Ascending aorta (tissue), 2 donors: ENCODE measurements around the gene PCED1B. TPM values are rescaled to one million over a fixed set of nuclear protein-coding genes. Genes with fewer than 3 reads are reported as not detected.

Experiments
- DNase-seq, 2 donors: peaks; one replicate each; pipeline ENCODE4 v3.0.0-alpha.2; 2019; ENCODE audit warnings: low spot score in 2 of 2
- H3K27ac ChIP-seq, 2 donors: fragments of 200-600 bp; sonication (generic); one replicate each; pipeline ENCODE4 v1.5.1; 2016 to 2017; ENCODE audit warnings: mild to moderate bottlenecking in 1 of 2
- H3K27me3 ChIP-seq: fragments of 200-600 bp; sonication (generic); one replicate; pipeline ENCODE4 v1.5.1; 2017
- H3K36me3 ChIP-seq, 2 donors: fragments of 200-600 bp; sonication (generic); one replicate each; pipeline ENCODE4 v1.5.1; 2016
- H3K4me1 ChIP-seq, 2 donors: fragments of 200-600 bp; sonication (generic); one replicate each; pipeline ENCODE4 v1.5.1; 2016 to 2017; ENCODE audit warnings: mild to moderate bottlenecking in 1 of 2
- H3K4me3 ChIP-seq, 2 donors: fragments of 200-600 bp; sonication (generic); one replicate each; pipeline ENCODE4 v1.5.1; 2016 to 2017; ENCODE audit warnings: mild to moderate bottlenecking in 1 of 2
- H3K9me3 ChIP-seq, 2 donors: fragments of 200-600 bp; sonication (generic); one replicate each; pipeline ENCODE4 v1.5.1; 2016
- intact Hi-C: fragments of 100-400 bp; cut with DNase I; formaldehyde crosslinking; loops from one replicate; pipeline ENCODE4 v1.15.1; 2023
- total RNA-seq: library from RNA; depleted of rRNA; stranded (reverse); fragments of >200 nt; gene quantifications from one replicate; pipeline ENCODE4 v1.1.0, GENCODE V29; 2016
- TF ChIP-seq, protein P1 (sequence below), 3 experiments: fragments of 200-600 bp in 2 of 3; fragments of 450-650 bp in 1 of 3; sonication (generic) in 2 of 3; IDR thresholded peaks; one replicate each; pipeline ENCODE4 v1.5.1; 2016 to 2019; ENCODE audit warnings: antibody characterized with exemption in 3 of 3, mild to moderate bottlenecking in 1 of 3, moderate library complexity in 1 of 3

Gene PCED1B
- total RNA-seq, 1 donor from 2014 or later: 1.5 TPM

DNA sequence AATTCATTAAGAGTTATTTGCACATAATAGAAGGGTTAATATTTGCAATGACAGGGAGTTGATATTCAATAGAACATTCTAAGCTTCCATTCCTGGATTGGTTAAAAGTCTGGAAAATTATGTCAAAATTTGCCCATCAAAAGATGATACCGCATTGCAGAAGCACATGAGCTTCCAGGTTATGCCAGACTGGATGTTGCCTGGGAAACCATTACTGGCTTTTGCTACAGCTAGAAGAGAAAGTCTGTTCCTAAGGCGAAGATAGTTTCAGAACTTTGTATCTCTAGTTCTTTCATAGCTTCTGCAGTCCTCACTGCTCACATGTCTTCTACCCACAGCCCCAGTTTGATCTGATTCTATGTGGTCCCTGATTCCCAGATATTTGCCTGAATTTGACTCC lies 122.8 kb downstream of the PCED1B start:
- no peaks in the 10 kb centered on the region for H3K36me3 ChIP-seq
- H3K27ac ChIP-seq: no peak overlapping the region
- DNase-seq: no peak
- H3K27me3 ChIP-seq: no peaks in the 10 kb centered on the region
- intact Hi-C loops: no loop called here
- TF ChIP-seq, protein P1, sequence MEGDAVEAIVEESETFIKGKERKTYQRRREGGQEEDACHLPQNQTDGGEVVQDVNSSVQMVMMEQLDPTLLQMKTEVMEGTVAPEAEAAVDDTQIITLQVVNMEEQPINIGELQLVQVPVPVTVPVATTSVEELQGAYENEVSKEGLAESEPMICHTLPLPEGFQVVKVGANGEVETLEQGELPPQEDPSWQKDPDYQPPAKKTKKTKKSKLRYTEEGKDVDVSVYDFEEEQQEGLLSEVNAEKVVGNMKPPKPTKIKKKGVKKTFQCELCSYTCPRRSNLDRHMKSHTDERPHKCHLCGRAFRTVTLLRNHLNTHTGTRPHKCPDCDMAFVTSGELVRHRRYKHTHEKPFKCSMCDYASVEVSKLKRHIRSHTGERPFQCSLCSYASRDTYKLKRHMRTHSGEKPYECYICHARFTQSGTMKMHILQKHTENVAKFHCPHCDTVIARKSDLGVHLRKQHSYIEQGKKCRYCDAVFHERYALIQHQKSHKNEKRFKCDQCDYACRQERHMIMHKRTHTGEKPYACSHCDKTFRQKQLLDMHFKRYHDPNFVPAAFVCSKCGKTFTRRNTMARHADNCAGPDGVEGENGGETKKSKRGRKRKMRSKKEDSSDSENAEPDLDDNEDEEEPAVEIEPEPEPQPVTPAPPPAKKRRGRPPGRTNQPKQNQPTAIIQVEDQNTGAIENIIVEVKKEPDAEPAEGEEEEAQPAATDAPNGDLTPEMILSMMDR (IDR thresholded peaks at IDR 0.05): no peak
- no peaks in the 10 kb centered on the region for H3K4me1 ChIP-seq
- no peak overlapping the region for H3K4me3 ChIP-seq
- H3K9me3 ChIP-seq: no peaks in the 10 kb centered on the region

DNA sequence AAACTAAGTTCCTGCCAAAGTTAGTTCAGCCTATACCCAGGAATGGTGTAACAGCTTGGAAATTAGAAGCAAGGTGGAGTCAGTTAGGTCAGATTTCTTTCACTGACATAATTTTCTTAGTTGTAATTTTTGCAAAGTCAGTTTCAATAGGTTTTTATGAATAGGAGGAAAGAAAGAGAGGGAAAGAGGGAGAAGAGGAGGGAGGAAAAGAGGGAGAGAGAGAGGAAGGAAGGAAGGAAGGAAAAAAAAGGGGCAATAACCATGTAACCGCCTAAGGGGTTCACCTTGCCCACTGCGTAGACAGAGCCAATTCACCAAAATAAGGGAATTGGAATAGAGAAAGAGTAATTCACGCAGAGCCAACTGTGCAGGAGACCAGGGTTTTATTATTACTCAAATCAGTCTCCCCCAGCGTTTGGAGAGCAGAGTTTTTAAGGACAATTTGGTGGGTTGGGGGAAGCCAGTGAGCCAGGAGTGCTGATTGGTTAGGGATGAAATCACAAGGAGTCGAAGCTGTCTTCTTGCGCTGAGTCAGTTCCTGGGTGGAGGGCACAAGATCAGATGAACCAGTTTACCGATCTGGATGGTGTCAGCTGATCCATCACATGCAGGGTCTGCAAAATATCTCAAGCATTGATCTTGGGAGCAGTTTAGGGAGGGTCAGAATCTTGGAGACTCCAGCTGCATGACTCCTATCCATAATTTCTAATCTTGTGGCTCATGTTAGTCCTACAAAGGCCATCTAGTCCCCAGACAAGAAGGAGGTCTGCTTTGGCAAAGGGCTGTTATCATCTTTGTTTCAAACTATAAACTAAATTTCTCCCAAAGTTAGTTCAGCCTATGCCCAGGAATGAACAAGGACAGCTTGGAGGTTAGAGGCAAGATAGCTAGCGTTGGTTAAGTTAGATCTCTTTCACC lies 126.4 kb downstream of the PCED1B start:
- intact Hi-C loops: no loop called here
- H3K27me3 ChIP-seq: no peaks in the 10 kb centered on the region
- no peak overlapping the region for H3K4me3 ChIP-seq
- DNase-seq: no peak
- no peaks in the 10 kb centered on the region for H3K9me3 ChIP-seq
- H3K36me3 ChIP-seq: peaks cover 0 to 3% of the 10 kb centered on the region in 2 donors
- no peak overlapping the region for H3K27ac ChIP-seq
- TF ChIP-seq, protein P1 (IDR thresholded peaks at IDR 0.05): no peak
- H3K4me1 ChIP-seq: no peaks in the 10 kb centered on the region

DNA sequence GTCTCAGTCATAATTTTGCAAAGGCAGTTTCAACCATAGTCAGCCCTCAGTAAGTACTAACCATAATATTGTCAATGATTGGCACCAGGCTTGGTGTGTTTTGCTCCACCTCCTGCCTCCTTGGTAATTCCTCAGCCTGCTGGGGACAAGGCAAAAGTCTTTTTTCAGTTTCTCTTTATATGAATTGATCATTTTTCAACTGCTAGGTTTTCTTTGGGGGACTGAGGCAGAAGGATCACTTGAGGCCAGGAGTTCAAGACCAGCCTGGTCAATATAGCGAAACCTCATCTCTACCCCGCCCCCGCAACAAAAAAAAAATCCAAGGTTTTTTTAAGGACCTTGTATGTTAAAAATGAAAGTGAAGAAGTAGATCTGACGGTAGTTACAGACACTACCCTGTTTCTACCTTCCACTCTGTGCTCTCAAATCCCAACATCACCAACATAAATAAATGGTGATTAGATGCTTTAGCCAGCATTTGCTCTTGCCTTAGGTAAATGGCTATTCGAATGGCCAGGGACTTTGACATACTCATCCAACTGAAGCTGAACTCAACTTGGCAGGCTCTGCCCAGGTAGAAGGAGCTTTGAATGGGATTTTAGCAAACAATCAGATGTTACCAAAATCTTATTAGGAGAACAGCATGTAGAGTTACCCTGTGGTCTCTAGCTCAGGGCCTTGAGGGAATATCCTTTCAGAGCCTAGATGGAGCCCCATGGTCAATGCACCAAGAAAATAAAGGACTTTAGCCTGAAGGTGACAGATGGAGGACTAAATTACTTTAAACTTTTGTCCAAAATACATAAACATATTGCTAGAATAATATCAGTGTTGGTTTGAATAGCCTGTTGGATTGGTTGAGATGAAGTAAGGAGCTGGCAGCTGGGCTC lies 127.3 kb downstream of the PCED1B start:
- Histone ChIP-seq H3K9me3 (no peaks in the 10 kb centered on the region), H3K27ac (no peak overlapping the region), H3K4me3 (no peak overlapping the region), H3K4me1 (no peaks in the 10 kb centered on the region), H3K27me3 (no peaks in the 10 kb centered on the region), H3K36me3 (peaks cover 0 to 3% of the 10 kb centered on the region in 2 donors)
- intact Hi-C loops: no loop called here
- TF ChIP-seq, protein P1 (IDR thresholded peaks at IDR 0.05): no peak
- no peak for DNase-seq

DNA sequence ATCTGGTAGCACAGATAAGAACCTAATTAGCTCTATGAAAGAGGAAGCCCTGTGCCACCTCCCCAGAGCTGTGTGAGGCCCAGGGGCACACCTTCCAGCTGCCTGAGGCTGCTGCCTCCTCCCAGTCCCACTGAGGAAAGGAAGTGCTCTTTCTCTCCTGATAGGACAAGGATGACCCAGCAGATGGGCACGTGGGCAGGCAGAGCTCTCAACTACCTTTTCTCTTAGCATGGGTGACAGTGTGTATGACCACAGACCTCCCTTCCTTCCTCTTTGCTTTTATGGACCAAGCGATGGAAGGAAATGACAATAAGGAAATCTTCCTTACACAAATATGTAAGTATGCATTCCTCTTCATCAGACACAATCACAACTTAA lies 127.9 kb downstream of the PCED1B start:
- intact Hi-C loops: no loop called here
- Histone ChIP-seq H3K27me3 (no peaks in the 10 kb centered on the region), H3K36me3 (peaks cover 0 to 3% of the 10 kb centered on the region in 2 donors), H3K4me3 (no peak overlapping the region), H3K9me3 (no peaks in the 10 kb centered on the region), H3K27ac (no peak overlapping the region), H3K4me1 (no peaks in the 10 kb centered on the region)
- no peak for DNase-seq
- TF ChIP-seq, protein P1 (IDR thresholded peaks at IDR 0.05): no peak

DNA sequence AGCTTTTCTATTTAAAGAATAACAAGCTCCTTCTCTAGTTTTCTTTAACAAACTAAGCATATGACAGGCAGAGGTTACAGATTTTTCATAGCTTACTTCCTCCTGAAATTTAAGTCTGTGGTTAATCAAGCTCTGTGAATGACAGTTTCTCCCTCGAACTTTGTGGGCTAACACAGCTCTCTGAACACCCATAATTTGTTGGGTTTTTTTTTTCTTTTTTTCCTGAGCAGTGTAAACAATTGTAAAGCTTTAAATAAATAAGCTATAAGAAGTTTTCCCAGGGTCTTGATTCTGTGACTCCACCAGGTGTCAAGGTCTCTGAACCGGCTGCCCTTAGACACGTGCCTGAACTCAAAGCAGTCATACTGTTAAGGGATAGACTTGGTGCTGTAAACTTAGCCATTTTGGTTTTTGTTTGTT lies 128.4 kb downstream of the PCED1B start:
- Histone ChIP-seq H3K27ac (no peak overlapping the region), H3K4me1 (no peaks in the 10 kb centered on the region), H3K27me3 (no peaks in the 10 kb centered on the region), H3K9me3 (no peaks in the 10 kb centered on the region), H3K36me3 (peaks cover 0 to 3% of the 10 kb centered on the region in 2 donors), H3K4me3 (no peak overlapping the region)
- peak in 1 of 2 donors; percentile 33 for DNase-seq
- TF ChIP-seq, protein P1 (IDR thresholded peaks at IDR 0.05): no peak
- intact Hi-C loops: no loop called here
